Cardiac fibroblast (primary cell): Measurements from ENCODE around the gene ANKRD44.

Experiments used
- DNase-seq, 2 donors: peaks; one replicate each; pipeline versions ENCODE4 v3.0.0 to v3.0.0-alpha.2; 2010; ENCODE audit warnings: low read depth in 2 of 2
- H3K4me3 ChIP-seq, 2 donors: replicated peaks in 1 of 2; 1 replicate in 1 of 2; 2 replicates in 1 of 2; pipeline ENCODE4 v1.5.1; 2011; ENCODE audit warnings: low read depth in 2 of 2, low read length in 2 of 2, mild to moderate bottlenecking in 2 of 2, moderate library complexity in 1 of 2
- CTCF ChIP-seq: IDR thresholded peaks from one replicate; pipeline ENCODE4 v1.5.1; 2011; ENCODE audit warnings: low read depth, mild to moderate bottlenecking, low read length, inconsistent platforms

ANKRD44 gene

GRCh38 chr2:197163712-197164140 is 146.9 kb downstream of the ANKRD44 start:
- no peak for TF ChIP-seq CTCF
- DNase-seq, result no peak

DNA sequence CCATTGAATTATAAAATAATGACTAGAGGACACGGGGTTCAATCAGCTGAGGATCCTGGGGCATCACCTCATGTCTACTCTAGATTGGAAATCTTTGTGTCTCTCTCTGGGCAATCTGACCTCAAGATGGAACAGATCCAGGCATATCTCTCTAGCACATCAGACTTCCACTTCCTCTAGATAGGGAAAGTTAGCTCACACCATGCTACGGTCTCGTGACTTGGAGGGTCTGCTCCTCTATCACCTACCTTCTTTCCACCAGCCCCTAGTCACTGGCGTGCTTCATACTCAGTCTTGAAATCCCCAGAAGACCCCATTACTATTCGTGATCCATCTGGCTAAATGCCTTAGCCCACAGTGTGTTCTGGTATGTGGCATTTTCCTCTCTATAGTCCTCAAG is 148.8 kb downstream of the ANKRD44 start:
- no peak overlapping the region for H3K4me3 ChIP-seq
- TF ChIP-seq CTCF, result no peak
- no peak for DNase-seq

More at GRCh38 chr2:197163712-197164140, 146.9 kb downstream of the ANKRD44 start:
- H3K4me3 ChIP-seq, result no peak overlapping the region

- no peak overlapping the region for H3K4me3 ChIP-seq
- TF ChIP-seq CTCF, result no peak
- peak; percentile 37 to 91 for DNase-seq
These were observed 150.8 kb downstream of the ANKRD44 start for GRCh38 chr2:197159661-197160211.

DNA sequence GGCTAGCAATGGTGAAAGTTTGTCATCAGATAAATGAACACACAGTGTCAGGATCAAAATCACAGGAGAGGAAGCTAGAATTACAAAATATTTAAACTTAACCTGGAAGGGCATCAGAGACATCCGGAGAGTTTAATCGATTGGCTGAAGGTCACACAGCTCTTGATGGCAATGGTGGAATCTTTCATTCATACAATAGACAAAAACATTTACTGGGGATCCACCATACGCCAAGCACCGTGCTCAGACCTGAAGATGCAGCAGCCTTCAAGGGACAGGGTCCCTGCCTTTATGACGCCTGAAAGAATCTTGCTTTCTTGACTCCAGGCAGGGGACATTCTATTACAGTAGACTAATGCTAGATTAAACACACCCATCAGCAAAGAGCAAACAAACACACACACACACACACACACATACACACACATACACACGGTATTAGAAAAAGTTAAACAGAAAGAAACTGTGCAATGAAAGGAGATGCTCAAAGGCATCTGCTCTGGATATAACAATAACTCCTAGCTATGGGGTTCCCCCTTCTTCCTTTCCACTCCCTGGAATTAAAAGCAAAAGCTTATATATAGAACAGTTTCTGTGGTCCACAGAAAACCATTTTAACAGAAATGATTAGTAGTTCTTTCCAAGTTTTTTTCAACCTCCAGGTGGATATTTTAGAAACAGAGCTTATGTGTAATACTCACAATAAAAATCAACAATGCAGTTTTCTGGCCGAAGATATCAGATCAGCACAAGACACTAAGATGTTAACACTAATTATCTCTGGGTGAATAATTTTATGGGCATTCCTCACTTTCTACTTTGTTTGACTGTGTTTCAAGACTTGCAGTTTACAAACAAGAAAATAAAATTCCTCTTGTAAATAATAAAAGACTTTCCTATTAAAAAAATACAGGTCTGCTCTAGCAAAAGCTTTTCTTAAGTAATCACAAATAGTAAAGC is 151.7 kb downstream of the ANKRD44 start:
- H3K4me3 ChIP-seq, result no peak overlapping the region
- TF ChIP-seq CTCF, result no peak
- DNase-seq, result peak in 1 of 2 donors; percentile 51

- no peak for DNase-seq
- no peak overlapping the region for H3K4me3 ChIP-seq
- TF ChIP-seq CTCF, result no peak
These were observed 152.6 kb downstream of the ANKRD44 start for GRCh38 chr2:197157879-197158537.

DNA sequence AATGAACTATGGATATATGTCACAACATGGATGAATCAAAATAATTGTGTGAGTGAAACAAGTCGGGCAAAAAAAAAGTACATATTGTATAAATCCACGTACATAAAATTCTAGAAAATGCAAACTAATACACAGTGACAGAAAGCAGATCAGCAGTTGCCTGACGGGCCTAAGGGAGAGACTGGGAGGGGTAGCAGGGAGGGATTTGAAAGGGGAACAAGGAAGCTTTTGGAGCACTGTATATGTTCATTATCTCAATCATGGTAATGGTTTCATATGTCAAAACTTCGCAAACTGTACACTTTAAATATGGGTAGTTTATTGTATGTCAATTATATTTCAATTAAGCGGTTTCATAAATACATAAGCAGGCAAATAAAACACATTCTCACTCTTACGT is 153.8 kb downstream of the ANKRD44 start:
- H3K4me3 ChIP-seq, result no peak overlapping the region
- no peak for DNase-seq
- no peak for TF ChIP-seq CTCF
